ENCODE measurements around the gene MAGED1.
"Not testable (repeated sequence)": the region's sequence is repeated elsewhere in the genome, so short reads cannot be mapped to it uniquely, and the experiment has no call there.

MAGED1 gene

DNA sequence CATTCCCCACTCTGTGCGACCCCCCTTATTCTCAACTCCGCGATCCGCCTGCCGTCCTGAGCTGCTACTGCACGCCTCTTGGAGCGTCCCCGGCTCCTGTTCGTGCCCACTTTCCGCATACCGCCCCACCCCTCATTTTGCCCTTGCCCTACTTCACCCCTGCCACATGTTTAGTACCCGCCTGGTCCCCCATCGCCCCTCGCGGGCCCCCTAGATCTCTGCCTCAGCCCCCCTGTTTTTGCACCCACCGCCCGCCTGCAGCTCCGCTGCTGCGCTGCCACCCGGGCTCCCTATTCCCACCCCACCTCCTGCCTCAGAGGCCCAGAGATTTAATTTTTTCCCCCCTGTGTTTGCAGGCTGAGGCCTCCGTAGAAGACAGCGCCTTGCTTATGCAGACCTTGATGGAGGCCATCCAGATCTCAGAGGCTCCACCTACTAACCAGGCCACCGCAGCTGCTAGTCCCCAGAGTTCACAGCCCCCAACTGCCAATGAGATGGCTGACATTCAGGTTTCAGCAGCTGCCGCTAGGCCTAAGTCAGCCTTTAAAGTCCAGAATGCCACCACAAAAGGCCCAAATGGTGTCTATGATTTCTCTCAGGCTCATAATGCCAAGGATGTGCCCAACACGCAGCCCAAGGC, 1.4 kb downstream of the MAGED1 start:
- no peak for DNase-seq (ENCODE audit: low read depth in 4 of 4, low spot score in 1 of 4)

DNA sequence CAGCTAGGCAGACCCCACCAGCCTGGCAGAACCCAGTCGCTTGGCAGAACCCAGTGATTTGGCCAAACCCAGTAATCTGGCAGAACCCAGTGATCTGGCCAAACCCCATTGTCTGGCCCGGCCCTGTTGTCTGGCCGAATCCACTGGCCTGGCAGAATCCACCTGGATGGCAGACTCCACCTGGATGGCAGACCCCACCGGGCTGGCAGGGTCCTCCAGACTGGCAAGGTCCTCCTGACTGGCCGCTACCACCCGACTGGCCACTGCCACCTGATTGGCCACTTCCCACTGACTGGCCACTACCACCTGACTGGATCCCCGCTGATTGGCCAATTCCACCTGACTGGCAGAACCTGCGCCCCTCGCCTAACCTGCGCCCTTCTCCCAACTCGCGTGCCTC, 3.2 kb downstream of the MAGED1 start:
- no peak for DNase-seq (ENCODE audit: low read depth in 4 of 4, low spot score in 1 of 4)

DNA sequence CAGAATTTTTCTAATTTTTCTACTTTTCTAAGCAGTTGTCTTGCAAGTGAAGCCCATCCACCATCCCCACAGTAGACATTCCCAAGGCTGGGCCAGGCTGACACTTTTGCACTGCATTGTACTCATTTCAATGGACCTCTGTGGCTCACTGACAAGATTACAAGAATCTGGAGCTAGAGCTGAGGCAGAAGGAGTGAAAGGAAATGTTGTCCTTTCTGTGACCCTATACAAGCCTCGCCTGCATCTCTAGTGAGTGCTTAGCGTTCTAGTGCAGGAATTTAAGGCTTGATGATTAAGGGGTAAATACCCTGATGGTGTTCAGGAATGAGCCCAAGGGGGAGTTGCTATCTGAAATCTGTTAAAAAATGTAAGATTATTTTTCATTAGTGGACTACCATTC, 6.3 kb downstream of the MAGED1 start:
- no peak for DNase-seq (ENCODE audit: low read depth in 4 of 4, low spot score in 1 of 4)

- DNase-seq (ENCODE audit: low read depth in 4 of 4, low spot score in 1 of 4), result no peak
Measured at GRCh38 chrX:51902510-51903050, 9.2 kb downstream of the MAGED1 start.

GRCh38 chrX:51905152-51905551, 11.7 kb downstream of the MAGED1 start:
- not testable (repeated sequence) for DNase-seq (ENCODE audit: low read depth in 4 of 4, low spot score in 1 of 4)

GRCh38 chrX:51905711-51906110, 12.3 kb downstream of the MAGED1 start:
- DNase-seq (ENCODE audit: low read depth in 4 of 4, low spot score in 1 of 4), result no peak

GRCh38 chrX:51917604-51918003, 24.2 kb downstream of the MAGED1 start:
- no peak for DNase-seq (ENCODE audit: low read depth in 4 of 4, low spot score in 1 of 4)

DNA sequence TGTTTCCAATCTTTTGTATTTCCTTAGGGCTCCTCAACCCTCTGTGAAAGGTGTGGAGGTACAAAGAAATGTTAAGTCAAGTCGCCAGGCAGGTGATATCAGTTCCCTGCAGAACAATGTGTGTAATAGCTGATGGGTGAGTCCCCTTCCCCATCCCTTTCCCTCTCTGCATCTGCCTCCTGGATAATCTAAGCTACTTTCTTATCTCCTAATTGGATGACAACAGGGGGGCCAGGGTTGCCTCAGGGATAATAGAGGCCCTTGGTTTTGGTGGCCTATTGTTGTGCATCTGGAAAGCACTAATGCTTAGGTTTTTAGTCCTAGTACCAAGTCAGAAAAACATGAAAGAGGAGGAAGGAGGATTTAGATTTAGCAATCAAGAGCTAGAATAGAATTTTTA, 29.1 kb downstream of the MAGED1 start:
- DNase-seq (ENCODE audit: low read depth in 4 of 4, low spot score in 1 of 4), result no peak

DNA sequence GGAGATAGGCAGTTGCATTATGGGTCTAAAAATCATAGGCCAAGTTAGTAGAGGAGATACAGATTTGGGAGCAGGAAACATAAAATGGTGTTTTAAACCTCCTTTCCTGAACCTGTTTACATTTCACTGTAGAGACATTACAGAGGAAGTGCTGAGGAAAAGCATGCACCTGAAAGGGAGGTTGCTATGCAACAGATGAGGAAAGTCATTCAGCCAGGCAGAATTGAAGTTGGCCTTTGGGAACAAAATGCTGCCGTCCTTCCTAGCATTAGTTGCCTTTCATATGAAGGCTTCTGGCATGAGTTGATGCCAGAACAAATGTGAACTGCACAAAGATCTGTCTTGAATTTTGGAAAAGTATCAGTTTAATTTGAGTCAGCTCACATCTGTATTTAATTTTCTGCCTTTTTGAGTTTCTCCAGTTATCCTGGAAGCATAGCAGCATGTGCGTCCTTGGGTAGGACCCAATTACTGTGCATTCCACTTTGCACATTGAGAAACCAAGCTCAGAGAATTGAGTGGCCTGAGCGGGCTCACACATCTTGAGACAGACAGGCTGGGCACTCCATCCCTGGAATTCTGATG, 38.2 kb downstream of the MAGED1 start:
- DNase-seq (ENCODE audit: low read depth in 4 of 4, low spot score in 1 of 4), result no peak

Data from stimulated activated CD4-positive, alpha-beta T cell treated with anti-CD3 and anti-CD28 coated beads, Interleukin-1b, Interleukin-23, amount 100 ng/mL, for 24 hours (primary cell).